ENCODE measurements around the gene RNF123.

GRCh38 chr3:49669352-49669751, 20.0 kb upstream of the RNF123 start:
- TF ChIP-seq CTCF (conservative IDR thresholded peaks at IDR 0.05; ENCODE audit: low read depth in 2 of 2) (no peak), EZH2 (IDR thresholded peaks at IDR 0.05; ENCODE audit: low read depth, unreplicated experiment) (no peak), POLR2AphosphoS5 (IDR thresholded peaks at IDR 0.05; ENCODE audit: low read depth) (no peak), REST (IDR thresholded peaks at IDR 0.05; ENCODE audit: unreplicated experiment) (no peak), STAT1 (IDR thresholded peaks at IDR 0.05; ENCODE audit: unreplicated experiment) (no peak)

Data from GM23338 (cell line).